SIG-M5 treated with dmso at 0.1 percent for 504 hours (cell line): ENCODE results near the gene TUBGCP2.
A peak's percentile ranks its signal among the peaks of the same experiment; 100 is the strongest.

Source experiments
- DNase-seq: peaks from one replicate; lab custom pipeline; 2025; ENCODE audit not compliant: unreplicated experiment; lab: John Stamatoyannopoulos, UW

Gene TUBGCP2

DNA sequence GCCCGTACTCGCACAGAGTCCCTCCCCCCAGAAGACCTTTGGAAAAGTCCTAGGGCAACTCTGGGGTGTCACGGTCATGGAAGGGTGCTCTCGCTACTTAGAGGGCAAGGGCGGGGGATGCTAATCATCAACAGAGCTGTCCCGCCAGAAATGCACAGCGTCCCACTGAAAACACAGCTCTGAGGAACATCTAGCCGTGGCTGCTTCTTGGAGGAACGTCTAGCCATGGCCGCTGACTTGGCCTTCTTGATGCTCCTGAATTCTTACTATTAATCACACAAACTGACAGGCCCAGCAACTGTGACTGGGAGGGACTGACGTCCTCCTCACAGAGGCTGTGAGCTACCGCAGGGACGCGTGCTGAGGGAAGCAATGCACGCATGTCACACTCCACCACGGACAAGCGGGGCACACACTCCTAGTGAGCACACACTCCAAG, 1.7 kb downstream of the TUBGCP2 start:
- no peak for DNase-seq

DNA sequence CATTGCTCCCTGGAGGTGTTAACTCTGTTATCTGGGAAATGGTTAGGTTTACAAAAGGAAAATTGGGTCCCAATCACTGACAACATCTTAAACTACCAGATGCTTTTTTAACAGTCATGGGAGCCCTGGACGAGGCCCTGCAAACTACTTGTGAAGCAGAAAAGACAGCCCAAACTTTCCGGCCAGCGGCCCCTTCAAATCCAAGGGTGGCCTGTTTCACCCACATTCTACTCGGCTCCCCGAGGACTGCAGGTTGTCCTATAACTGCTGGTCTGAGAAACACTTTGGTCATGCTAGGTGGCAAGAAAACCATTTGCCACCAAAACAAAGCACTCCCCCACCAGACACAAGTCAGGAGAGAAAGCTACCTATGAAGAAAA, 2.6 kb downstream of the TUBGCP2 start:
- no peak for DNase-seq

DNA sequence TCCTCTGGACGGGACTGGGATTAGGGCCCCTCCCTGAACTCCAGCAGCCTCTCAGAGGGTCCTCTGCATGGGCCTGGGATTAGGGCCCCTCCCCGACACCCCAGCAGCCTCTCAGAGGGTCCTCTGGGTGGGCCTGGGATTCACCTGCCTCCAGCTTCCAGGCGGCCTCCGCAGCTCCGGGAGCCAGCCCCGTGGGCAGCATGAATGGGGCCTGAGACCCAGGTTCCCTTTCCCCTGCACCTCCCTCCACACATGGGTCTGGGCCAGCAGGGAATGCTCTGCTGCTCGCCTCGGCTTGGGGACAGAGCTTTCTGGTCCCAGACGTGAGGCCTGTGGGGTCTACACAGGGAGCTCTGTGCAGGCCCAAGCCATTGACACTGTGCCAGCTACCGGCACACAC, 5.5 kb downstream of the TUBGCP2 start:
- no peak for DNase-seq

DNA sequence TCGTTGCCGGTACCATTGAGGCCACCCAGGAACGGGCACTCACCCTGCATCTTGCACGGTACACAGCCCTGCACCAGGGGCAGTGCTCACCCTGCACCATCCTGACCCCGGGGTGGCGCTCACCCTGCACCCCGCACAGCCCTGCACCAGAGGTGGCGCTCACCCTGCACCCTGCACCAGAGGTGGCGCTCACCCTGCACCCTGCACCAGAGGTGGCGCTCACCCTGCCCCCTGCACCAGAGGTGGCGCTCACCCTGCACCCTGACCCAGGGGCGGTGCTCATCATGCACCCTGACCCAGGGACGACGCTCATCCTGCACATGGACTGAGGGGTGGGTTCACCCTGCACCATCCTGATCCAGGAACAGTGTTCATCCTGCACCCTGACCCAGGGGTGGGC, 6.4 kb downstream of the TUBGCP2 start:
- DNase-seq, result no peak

DNA sequence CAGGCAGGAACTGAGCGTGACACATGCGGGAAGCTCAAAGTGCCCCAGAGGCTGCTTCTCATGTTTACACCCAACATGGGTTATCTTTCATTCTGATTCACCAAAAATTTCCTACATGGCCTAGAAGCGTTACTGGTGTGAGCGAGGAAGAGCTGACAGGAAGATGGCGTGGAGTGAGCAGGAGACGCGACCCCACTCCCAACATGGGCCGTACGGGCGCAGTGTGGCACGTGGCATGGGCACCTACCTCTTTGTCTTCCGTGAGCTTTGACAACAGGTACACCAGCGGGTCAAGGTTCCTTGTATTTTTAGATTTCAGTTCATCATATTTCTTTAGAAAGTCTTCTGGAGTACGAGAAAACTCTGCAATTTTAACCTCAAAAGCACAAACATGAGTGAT, 8.9 kb downstream of the TUBGCP2 start:
- no peak for DNase-seq

DNA sequence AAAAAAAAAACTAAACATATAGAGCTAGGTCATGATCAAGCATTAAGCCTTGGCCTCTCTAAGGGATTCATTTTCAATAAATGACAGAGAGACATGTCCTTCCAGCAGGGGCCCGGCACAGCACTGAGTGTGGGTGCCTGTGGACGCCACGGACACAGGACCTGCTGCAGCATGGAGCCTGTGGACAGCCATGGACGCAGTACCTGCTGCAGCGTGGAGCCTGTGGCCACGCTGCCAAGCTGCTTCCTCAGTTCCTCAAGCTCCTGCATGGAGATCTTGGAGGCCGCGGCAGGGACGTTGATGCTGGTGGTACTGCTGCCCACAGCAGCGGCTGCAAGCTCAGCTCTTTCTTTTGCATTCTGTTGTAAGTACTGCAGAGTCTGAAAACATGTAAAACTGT, 9.4 kb downstream of the TUBGCP2 start:
- no peak for DNase-seq

DNA sequence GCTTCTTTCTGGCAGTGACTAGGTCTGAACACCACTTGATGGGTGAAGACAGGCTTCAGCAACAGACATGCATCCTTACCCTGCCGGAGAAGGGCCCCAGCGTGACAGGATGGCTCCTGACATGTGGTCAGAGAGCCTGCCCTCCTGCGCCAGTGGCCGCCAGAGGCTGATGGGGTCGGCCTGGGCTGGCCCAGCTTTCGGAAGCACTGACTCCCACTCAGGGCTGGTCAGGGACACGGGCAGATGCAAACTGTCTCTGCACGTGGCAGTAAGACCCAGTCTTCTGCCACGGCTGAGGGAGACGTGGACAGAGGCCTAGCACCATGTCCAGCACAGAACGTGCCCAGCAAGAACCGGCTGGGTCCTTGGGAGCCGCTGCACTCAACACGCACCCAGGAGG, 10.2 kb downstream of the TUBGCP2 start:
- no peak for DNase-seq

DNA sequence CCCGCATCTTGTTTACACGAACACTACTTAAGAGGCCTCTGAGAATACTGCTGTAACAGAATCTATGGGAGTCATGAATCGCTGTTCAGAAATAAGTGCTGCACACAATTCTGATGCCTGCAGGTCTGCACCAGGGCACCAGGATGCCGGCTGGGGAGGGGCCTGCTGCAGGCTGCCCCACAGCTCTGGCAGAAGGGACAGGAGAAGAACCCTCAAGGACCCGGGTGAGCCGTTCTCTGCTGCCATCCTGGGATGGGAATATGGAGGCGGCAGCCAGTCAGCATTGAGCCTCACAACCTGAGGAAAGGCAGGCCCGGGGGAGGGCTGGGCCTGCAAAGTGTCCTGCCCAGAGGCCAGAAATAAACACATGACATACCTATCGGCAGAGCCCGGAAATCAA, 11.2 kb downstream of the TUBGCP2 start:
- no peak for DNase-seq

DNA sequence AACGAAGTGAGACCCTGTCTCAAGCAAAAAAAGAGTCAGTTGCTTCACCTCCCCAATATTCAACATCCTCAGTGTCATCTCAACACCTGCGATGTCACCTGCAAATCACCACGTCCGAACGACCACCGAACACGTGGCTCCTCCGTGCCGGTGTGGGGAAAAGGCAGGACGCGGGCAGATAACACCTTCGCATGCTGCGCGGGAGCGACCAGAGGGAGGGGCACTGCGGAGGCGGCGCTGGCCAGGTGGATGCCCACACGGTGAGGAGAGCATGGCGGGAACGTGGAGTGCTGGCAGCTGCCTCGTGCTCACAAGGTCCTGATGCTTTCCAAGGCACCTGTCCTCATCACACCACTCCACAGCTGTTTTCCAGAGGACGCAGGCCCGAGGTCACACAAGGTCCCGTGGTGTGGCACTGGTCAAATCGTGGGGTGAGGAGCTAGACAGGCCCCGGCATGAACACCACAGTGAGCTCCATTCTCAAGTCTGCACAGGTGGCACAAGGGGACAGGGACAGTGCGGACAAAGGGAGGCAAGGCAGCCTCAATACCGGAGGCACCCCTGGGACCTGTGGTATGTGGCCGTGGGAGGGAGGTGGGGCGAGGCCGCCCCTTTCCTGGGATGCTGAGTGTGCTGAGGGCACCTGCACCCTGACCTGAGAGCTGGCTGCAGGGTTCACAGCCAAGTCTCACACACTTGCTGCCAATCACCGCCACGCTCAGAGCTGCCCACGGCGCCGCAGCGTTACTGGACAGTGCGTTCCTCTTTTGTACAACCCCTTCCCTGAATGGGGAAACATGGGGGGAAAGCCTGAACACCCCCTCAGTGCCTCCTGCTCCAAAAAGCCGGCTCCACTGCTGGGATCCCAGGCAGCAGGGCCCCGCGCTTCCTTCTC, 13.0 kb downstream of the TUBGCP2 start:
- no peak for DNase-seq

DNA sequence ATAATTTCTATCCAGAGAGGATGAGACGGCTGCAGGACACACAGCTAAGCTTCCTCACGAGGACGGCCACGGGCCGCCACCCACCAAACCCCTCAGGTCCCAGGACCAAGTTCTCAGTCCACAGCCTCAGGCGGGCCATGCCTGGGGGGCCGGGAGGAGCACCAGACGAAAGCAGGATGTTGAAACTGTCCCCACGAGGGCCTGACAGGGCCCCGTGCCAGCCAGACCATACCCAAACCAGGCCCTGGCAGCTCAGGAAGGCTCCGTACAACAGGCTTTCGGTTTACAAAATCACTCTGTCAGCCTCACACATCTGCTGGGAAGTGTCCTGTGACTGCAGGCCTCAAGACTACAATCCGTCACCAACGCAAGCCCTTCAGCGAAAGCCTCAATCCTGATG, 14.5 kb downstream of the TUBGCP2 start:
- no peak for DNase-seq

DNA sequence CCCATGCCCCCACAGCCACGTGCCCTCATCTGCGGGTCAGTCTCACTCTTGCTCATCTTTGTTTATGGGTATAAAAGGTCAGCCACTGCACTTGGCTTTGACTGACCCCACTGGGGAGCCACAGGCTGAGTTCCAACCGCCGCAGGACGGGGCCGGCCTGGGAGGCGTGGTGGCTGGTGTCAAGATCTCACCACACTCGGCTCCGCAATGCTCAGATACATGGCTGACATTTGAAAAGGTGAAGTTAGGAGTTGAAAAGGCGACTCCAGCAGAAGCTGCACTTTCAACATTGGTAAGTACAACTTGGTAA, 14.9 kb downstream of the TUBGCP2 start:
- no peak for DNase-seq

DNA sequence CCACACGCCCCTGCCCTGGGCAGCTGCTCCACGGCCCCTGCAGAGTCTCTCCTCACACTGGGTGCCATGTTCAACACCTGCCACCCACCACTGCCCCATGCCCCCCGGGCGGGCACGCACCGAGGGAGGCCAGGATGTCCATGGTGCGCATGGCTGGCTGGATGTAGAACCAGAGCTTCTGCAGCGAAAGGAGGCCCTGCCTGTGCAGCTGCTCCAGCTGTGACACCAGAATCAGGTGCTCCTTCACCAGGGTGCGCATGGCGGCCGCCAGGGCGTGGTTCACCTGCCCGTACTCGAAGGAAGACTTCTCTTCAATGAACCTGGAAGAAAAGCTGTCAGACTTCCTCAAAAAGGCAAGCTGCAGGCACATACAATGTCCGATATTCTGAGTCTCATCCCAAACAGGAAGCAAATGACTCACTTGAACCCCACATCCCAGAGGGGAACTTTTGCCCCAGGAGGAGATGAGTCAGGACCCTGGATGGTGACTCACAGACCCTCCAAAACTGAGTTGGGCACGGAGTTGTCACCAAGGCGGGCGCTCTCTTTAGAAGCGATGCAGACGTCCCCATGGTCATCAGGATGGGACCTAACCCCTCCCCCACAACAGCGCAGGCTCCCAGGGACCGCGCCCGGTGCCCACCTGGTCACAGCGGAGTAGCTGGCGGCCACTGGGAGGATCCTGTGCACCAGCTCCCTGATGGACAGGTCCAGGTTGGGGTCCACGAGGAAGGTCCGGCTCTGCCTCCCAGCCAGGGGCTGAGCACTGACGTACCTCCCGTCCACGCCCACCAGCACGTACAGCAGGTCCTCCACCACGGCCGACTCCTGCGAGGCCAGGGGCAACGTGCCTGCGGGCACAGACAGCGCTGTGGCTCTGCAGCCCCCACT, 15.5 kb downstream of the TUBGCP2 start:
- DNase-seq, result peak; percentile 12

DNA sequence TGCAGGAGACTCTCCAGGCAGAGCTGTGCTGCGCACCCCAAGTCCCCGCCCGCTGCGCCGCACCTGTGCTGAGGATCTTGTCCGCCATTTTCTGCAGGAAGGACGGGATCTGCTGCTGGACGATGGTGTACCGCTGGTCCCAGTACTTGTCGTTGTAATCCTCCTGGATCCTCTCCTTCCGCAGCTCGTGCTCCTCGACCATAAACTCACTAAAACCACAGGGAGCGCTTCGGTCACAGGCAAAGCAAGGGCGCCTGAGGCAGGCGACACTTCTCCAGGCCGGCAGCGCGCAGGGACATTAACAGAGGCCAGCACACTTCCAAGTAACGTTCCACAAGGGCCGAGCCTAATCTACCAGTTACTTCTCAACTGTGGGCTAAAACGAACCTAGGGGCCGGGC, 18.9 kb downstream of the TUBGCP2 start:
- no peak for DNase-seq

DNA sequence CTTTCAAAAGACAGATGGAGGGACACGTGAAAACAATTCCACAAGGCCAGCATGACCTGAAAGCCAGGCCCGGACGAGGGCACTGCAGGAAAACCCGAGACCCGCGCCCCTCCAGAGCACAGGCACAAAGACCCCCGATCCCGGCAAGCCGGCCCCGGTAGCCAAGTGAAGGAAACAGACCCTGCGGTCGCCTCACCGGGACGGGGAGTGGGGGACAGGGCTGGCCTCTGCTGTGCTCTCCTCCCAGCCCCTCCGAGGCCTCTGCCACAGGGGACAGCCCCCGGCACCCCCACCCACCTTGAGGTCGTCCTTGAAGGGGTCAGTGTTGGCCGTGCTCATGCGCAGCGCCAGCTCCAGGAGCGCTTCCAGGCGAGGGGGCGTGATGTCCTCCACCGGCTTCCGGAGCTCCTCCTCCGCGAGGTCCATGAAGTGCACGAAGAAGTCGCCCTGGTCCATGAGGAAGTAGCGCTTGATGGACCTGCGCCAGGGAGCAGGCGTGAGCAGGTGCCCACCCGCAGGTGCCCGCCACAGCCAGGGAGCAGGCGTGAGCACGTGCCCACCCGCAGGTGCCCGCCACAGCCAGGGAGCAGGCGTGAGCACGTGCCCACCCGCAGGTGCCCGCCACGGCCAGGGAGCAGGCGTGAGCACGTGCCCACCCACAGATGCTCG, 20.7 kb downstream of the TUBGCP2 start:
- no peak for DNase-seq

DNA sequence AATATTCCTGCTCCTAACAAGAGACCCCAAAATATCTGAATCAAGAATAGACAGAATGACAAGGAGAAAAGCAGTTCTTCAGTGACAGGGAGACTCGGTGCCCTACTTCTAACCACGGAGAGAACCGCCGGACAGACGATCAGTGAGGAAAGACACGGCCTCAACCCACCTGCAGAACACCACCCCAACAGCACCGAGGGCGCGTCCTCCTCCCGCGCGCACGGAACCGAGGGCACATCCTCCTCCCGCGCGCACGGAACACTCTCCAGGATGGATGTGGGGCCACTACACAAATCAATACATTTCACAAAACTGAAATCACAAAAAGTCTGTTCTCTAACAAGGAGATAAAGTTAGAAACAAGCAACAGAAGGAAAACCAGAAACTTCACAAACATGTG, 22.3 kb downstream of the TUBGCP2 start:
- DNase-seq, result no peak

DNA sequence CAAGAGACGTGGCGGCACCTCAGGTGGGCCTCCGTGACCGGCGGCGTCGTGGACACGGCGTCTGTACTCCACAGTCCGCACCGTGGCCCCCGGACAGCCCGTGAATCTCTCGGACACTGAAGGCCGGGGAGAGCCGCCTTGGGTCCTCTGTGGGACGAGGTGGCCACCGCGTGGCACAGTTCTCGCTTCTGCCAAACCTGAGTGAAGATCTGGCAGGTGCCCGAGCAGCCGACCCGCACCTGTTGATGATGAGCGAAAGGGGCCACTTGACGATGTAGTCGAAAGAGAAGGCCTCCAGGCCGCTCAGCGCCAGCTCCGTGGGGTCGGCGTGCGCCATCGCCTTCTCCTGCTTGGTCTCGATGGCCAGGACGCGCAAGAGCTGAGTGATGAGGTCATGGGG, 23.5 kb downstream of the TUBGCP2 start:
- DNase-seq, result no peak

DNA sequence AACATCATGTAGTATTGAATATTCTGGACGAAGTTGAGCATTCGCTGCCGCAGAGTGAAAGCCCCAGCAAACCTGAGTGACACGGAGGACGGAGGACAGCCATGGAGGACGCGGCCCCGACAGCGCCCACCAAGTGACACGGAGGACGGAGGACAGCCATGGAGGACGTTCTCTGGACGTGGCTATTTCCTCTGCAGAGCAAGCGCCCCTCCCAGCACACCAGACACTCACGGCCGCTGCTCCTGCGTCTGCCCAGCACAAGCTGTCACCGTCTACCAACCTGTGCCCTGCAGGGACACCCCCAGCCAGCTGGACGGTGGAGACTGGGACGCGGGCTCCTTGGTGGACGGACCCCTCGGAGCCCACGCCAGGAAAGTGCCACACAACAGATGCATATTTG, 24.7 kb downstream of the TUBGCP2 start:
- DNase-seq, result no peak

DNA sequence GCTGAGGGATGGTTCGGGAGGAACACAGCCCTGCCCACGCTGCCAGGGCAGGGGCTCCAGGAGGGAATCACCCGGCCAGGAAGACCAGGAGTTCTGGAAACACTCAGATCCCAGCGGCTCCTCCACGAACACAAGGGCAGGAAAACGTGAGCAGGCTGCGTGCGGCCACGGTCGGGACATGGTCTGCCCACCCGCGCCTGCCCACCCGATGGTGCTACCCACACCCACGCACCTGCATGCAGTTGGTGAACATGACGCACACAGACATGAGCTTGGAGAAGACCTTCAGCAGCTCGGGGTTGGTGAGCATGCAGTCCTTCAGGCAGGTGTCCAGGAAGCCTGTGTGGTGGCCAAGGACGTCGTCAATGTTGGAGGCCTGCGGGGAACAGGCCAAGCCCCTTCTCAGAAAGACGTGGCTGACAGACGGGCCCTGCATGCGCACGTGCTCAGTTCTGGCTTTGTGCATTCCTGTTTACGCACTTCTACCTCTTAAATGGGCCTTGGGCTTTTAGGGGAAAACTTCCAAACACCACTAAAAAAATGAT, 25.8 kb downstream of the TUBGCP2 start:
- DNase-seq, result no peak

DNA sequence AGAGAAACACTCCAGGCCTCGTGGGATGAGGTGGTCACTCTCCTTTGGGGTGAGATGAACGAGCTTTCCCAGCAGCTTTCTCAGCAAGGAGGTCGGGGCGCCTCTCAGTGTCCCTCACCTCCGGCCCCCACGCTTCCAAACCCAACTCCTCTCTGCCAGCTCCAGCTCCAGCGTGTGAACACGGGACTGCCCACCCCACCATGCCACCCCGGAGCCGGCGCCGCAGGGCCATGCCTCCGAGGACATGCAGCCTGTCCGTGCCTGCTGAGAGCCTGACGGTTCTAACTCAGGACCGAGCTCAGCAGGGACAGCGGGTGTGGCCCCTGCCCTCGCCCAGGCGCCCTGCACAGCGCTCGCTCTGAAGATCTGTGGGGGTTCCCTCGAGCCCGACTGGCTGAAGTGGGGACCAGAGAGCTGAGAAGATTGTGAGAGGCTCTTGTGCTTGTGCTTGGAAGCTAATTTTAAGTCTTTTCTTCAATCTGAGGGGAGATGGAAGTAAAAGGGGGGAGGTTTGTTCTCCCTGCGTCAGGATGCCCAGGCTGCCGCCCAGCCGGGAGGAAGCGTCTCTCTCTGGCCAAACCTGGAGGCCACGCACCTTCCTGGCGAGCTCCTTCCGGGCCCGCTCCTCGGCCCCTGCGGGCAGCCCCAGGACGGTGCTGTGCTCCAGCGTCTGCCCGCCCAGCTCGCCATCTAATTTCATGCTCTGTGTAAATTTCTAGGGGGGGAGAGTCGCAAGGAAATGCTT, 26.9 kb downstream of the TUBGCP2 start:
- DNase-seq, result no peak

DNA sequence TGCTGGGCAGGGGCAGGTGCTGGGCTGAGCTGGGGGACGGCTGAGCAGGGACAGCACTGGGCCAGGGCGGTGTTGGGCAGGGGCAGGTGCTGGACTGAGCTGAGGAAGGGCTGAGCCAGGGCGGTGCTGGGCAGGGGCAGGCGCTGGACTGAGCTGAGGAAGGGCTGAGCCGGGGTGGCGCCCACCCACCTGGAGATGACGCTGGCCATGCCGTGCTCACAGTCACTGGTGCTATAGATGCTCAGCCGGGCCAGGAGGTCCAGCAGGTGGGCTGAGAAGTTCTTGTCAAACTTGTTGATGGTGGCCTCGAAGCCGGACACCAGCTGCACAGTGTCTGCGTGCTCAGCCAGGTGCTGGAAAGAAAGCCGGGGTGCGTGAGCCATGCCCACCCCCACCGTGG, 27.6 kb downstream of the TUBGCP2 start:
- no peak for DNase-seq
